Activated CD4-positive, alpha-beta T cell treated with anti-CD3 and anti-CD28 coated beads, Interleukin-2, Interleukin-6, amounts not matched to agents 100 ng/mL and 50 ng/mL, durations not matched to agents 16 hours and 8 hours (primary cell): Measurements from ENCODE around the gene NRXN2.
A peak's percentile ranks its signal among the peaks of the same experiment; 100 is the strongest.

Source experiments
- DNase-seq: peaks from one replicate; pipeline ENCODE4 v3.0.0-alpha.2; 2020

Gene NRXN2

GRCh38 chr11:64621283-64622019 lies 101.5 kb downstream of the NRXN2 start:
- DNase-seq: no peak

GRCh38 chr11:64620381-64620971 lies 102.5 kb downstream of the NRXN2 start:
- no peak for DNase-seq

- peak; percentile 14 for DNase-seq
Measured at GRCh38 chr11:64619811-64620380, 103.1 kb downstream of the NRXN2 start.

- DNase-seq: no peak
Measured at GRCh38 chr11:64619196-64619595, 103.8 kb downstream of the NRXN2 start.

GRCh38 chr11:64616817-64617216 lies 106.2 kb downstream of the NRXN2 start:
- no peak for DNase-seq

GRCh38 chr11:64614917-64615316 lies 108.1 kb downstream of the NRXN2 start:
- no peak for DNase-seq

GRCh38 chr11:64613648-64614047 lies 109.3 kb downstream of the NRXN2 start:
- DNase-seq: no peak

- no peak for DNase-seq
Measured at GRCh38 chr11:64611869-64612646, 110.9 kb downstream of the NRXN2 start.

GRCh38 chr11:64611176-64611575 lies 111.8 kb downstream of the NRXN2 start:
- DNase-seq: no peak

GRCh38 chr11:64610596-64610995 lies 112.4 kb downstream of the NRXN2 start:
- DNase-seq: no peak

- peak; percentile 7 for DNase-seq
Measured at GRCh38 chr11:64609436-64610047, 113.5 kb downstream of the NRXN2 start.

- DNase-seq: no peak
Measured at GRCh38 chr11:64608636-64609035, 114.4 kb downstream of the NRXN2 start.

GRCh38 chr11:64608046-64608445 lies 115.0 kb downstream of the NRXN2 start:
- DNase-seq: no peak

GRCh38 chr11:64607381-64607985 lies 115.5 kb downstream of the NRXN2 start:
- no peak for DNase-seq

- DNase-seq: no peak
Measured at GRCh38 chr11:64606796-64607380, 116.1 kb downstream of the NRXN2 start.

GRCh38 chr11:64605656-64606585 lies 117.1 kb downstream of the NRXN2 start:
- no peak for DNase-seq

- DNase-seq: no peak
Measured at GRCh38 chr11:64605244-64605560, 117.8 kb downstream of the NRXN2 start.

- DNase-seq: no peak
Measured at GRCh38 chr11:64604458-64605243, 118.3 kb downstream of the NRXN2 start.

- DNase-seq: no peak
Measured at GRCh38 chr11:64603411-64604110, 119.4 kb downstream of the NRXN2 start.
